ENCODE data around the gene CRIP1.

CRIP1 gene

GRCh38 chr14:105470350-105471296 lies 16.1 kb upstream of the CRIP1 start:
- no peak for DNase-seq (ENCODE audit: low spot score)

- DNase-seq (ENCODE audit: low spot score) = no peak
Observed at GRCh38 chr14:105471297-105471821, 15.3 kb upstream of the CRIP1 start.

GRCh38 chr14:105471823-105472485 lies 14.7 kb upstream of the CRIP1 start:
- DNase-seq (ENCODE audit: low spot score) = no peak

GRCh38 chr14:105472486-105472991 lies 14.1 kb upstream of the CRIP1 start:
- no peak for DNase-seq (ENCODE audit: low spot score)

GRCh38 chr14:105473033-105473676 lies 13.5 kb upstream of the CRIP1 start:
- no peak for DNase-seq (ENCODE audit: low spot score)

GRCh38 chr14:105473677-105474482 lies 12.8 kb upstream of the CRIP1 start:
- peak; percentile 89 for DNase-seq (ENCODE audit: low spot score)

- peak; percentile 88 for DNase-seq (ENCODE audit: low spot score)
Observed at GRCh38 chr14:105474483-105475268, 12.0 kb upstream of the CRIP1 start, which contains the start of gene CRIP2. Gene CRIP2, plus strand, starts transcription at chr14:105474821. Its CDS starts 42 bp downstream, at chr14:105474863.

- DNase-seq (ENCODE audit: low spot score) = peak; percentile 65
Observed at GRCh38 chr14:105475269-105476096, 11.2 kb upstream of the CRIP1 start.

- peak; percentile 55 for DNase-seq (ENCODE audit: low spot score)
Observed at GRCh38 chr14:105476097-105476830, 10.4 kb upstream of the CRIP1 start.

- DNase-seq (ENCODE audit: low spot score) = no peak
Observed at GRCh38 chr14:105476831-105477659, 9.6 kb upstream of the CRIP1 start.

- no peak for DNase-seq (ENCODE audit: low spot score)
Observed at GRCh38 chr14:105477660-105478397, 8.9 kb upstream of the CRIP1 start.

GRCh38 chr14:105478398-105479251 lies 8.1 kb upstream of the CRIP1 start:
- DNase-seq (ENCODE audit: low spot score) = no peak

GRCh38 chr14:105479431-105480158 lies 7.1 kb upstream of the CRIP1 start:
- DNase-seq (ENCODE audit: low spot score) = no peak

- no peak for DNase-seq (ENCODE audit: low spot score)
Observed at GRCh38 chr14:105480199-105480746, 6.4 kb upstream of the CRIP1 start.

All from AG08395 (cell line).